Brain microvascular endothelial cell (primary cell): ENCODE measurements around the gene P2RY12.

ENCODE experiments used
- DNase-seq: peaks from one replicate; pipeline ENCODE4 v3.0.0-alpha.2; 2020
- H3K27ac ChIP-seq: fragments of 250-450 bp; sonication (Bioruptor Pico); 2 replicates; pipeline ENCODE4 v1.5.1; 2020; ENCODE audit warnings: mild to moderate bottlenecking, moderate library complexity
- H3K27me3 ChIP-seq: fragments of 250-450 bp; sonication (Bioruptor Pico); replicated peaks from 2 replicates; pipeline ENCODE4 v1.5.1; 2020; ENCODE audit warnings: mild to moderate bottlenecking
- H3K36me3 ChIP-seq: fragments of 250-450 bp; sonication (Bioruptor Pico); replicated peaks from 2 replicates; pipeline ENCODE4 v1.5.1; 2020; ENCODE audit warnings: mild to moderate bottlenecking
- H3K4me3 ChIP-seq: 2 replicates; pipeline ENCODE4 v1.5.1; 2011; ENCODE audit warnings: low read depth, mild to moderate bottlenecking, control low read depth, low read length, moderate library complexity
- in situ Hi-C: cut with HindIII; loops from 2 replicates; pipeline ENCODE4 v1.10.0; 2017; ENCODE audit warnings: low sequenced_read_pairs, low pct_ligation_motif_present
- TF ChIP-seq, protein P1 (sequence below): IDR thresholded peaks from 2 replicates; pipeline ENCODE4 v1.5.1; 2011; ENCODE audit warnings: low read depth, mild to moderate bottlenecking, moderate library complexity, low read length, control low read depth, inconsistent platforms; ENCODE audit errors: missing control alignments

The P2RY12 gene

GRCh38 chr3:151367448-151367847 lies 17.1 kb downstream of the P2RY12 start:
- TF ChIP-seq, protein P1, sequence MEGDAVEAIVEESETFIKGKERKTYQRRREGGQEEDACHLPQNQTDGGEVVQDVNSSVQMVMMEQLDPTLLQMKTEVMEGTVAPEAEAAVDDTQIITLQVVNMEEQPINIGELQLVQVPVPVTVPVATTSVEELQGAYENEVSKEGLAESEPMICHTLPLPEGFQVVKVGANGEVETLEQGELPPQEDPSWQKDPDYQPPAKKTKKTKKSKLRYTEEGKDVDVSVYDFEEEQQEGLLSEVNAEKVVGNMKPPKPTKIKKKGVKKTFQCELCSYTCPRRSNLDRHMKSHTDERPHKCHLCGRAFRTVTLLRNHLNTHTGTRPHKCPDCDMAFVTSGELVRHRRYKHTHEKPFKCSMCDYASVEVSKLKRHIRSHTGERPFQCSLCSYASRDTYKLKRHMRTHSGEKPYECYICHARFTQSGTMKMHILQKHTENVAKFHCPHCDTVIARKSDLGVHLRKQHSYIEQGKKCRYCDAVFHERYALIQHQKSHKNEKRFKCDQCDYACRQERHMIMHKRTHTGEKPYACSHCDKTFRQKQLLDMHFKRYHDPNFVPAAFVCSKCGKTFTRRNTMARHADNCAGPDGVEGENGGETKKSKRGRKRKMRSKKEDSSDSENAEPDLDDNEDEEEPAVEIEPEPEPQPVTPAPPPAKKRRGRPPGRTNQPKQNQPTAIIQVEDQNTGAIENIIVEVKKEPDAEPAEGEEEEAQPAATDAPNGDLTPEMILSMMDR: no peak

GRCh38 chr3:151366993-151367392 lies 17.6 kb downstream of the P2RY12 start:
- H3K4me3 ChIP-seq: no peak overlapping the region
- no peak for DNase-seq
- no peak overlapping the region for H3K27ac ChIP-seq
- no peaks in the 10 kb centered on the region for H3K36me3 ChIP-seq
- in situ Hi-C loops: no loop called here
- H3K27me3 ChIP-seq: no peaks in the 10 kb centered on the region
- TF ChIP-seq, protein P1: no peak

More at GRCh38 chr3:151367448-151367847, 17.1 kb downstream of the P2RY12 start:
- H3K36me3 ChIP-seq: no peaks in the 10 kb centered on the region
- no peak overlapping the region for H3K4me3 ChIP-seq
- H3K27ac ChIP-seq: no peak overlapping the region
- in situ Hi-C loops: no loop called here
- DNase-seq: no peak
- no peaks in the 10 kb centered on the region for H3K27me3 ChIP-seq

DNA sequence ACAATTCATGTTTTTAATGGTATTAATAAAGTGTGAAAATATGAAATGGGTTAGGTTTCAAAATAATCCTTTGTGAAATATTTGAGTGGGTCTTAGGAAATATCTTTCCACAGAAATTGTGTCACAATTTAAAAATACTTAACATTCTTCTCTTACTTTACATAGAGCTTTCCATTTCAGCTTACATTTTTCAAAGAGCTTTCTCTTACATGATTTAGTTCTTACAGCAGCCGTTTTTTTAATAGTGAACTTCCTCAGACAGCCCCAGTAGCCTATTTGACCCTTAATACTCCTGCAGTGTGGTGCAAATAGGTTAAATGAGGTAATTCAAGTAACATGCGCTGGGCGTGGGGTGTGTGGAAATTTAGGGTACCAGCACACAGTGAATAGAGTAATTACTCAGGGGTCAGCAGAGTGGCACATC lies 21.8 kb downstream of the P2RY12 start:
- TF ChIP-seq, protein P1: no peak
- no peak for DNase-seq
- in situ Hi-C loops: no loop called here
- Histone ChIP-seq H3K27ac (no peak overlapping the region), H3K27me3 (no peaks in the 10 kb centered on the region), H3K36me3 (no peaks in the 10 kb centered on the region), H3K4me3 (no peak overlapping the region)

- Histone ChIP-seq H3K27me3 (no peaks in the 10 kb centered on the region), H3K36me3 (no peaks in the 10 kb centered on the region), H3K4me3 (no peak overlapping the region), H3K27ac (no peak overlapping the region)
- DNase-seq: no peak
- TF ChIP-seq, protein P1: no peak
- in situ Hi-C loops: no loop called here
These were observed 27.1 kb downstream of the P2RY12 start for GRCh38 chr3:151357463-151357850.

- H3K27me3 ChIP-seq: no peaks in the 10 kb centered on the region
- in situ Hi-C loops: no loop called here
- TF ChIP-seq, protein P1: no peak
- peak; percentile 20 for DNase-seq
- H3K36me3 ChIP-seq: no peaks in the 10 kb centered on the region
- no peak overlapping the region for H3K27ac ChIP-seq
- H3K4me3 ChIP-seq: no peak overlapping the region
These were observed 27.6 kb downstream of the P2RY12 start for GRCh38 chr3:151356794-151357462.

GRCh38 chr3:151351648-151352047 lies 32.9 kb downstream of the P2RY12 start:
- H3K27me3 ChIP-seq: no peaks in the 10 kb centered on the region
- H3K36me3 ChIP-seq: no peaks in the 10 kb centered on the region
- H3K4me3 ChIP-seq: no peak overlapping the region
- TF ChIP-seq, protein P1: no peak
- in situ Hi-C loops: no loop called here
- DNase-seq: no peak
- no peak overlapping the region for H3K27ac ChIP-seq
